ENCODE measurements around the gene SAMD4B. TPM values are rescaled to one million over a fixed set of nuclear protein-coding genes. Genes with fewer than 3 reads are reported as not detected.

The SAMD4B gene
- total and polyA plus RNA-seq, 9 of the 15 experiments (the other 6 are each of a cell fraction or from before 2014, with no cell fraction given) = 3.4 to 90.5 (median 38.0) TPM

- peaks cover 100% of the 10 kb centered on the region for H3K36me3 ChIP-seq (ENCODE audit: control insufficient read depth, insufficient read depth, low read length)
- intact Hi-C loops (cut with micrococcal nuclease) (no loop called here), in situ Hi-C loops (cut with MboI) (no loop called here)
- H3K9ac ChIP-seq (ENCODE audit: insufficient read depth in 1 of 2, low read depth in 2 of 2, low read length in 2 of 2) = no peak overlapping the region
- no peaks in the 10 kb centered on the region for H3K9me3 ChIP-seq (replicated peaks; ENCODE audit: control insufficient read depth, insufficient read depth, low read depth, low read length)
- TF ChIP-seq ELK1 (CRISPR knock-in tag; IDR thresholded peaks at IDR 0.05) (no peak), ZNF23 (CRISPR knock-in tag; IDR thresholded peaks at IDR 0.05) (no peak), ZBTB8A (IDR thresholded peaks at IDR 0.05; ENCODE audit: partially characterized antibody) (no peak), NRF1 (conservative IDR thresholded peaks at IDR 0.05 in 1 of 2, IDR thresholded peaks at IDR 0.05 in 1 of 2) (no peak), GABPA (tag; conservative IDR thresholded peaks at IDR 0.05; ENCODE audit: low read depth) (no peak), RBM22 (IDR thresholded peaks at IDR 0.05; ENCODE audit: low read depth, low read length, poor library complexity, severe bottlenecking) (no peak), HDAC6 (IDR thresholded peaks at IDR 0.05; ENCODE audit: low read depth, low read length) (no peak), PHB (CRISPR knock-in tag; IDR thresholded peaks at IDR 0.05) (no peak), KDM4B (IDR thresholded peaks at IDR 0.05; ENCODE audit: borderline replicate concordance in 2 of 2, low read depth in 1 of 2) (no peak), ZNF830 (CRISPR knock-in tag; IDR thresholded peaks at IDR 0.05) (no peak), SIN3A (IDR thresholded peaks at IDR 0.05; ENCODE audit: borderline replicate concordance in 2 of 2, control insufficient read depth in 1 of 2, low read depth in 2 of 2, low read length in 2 of 2) (no peak), ZNF232 (CRISPR knock-in tag; IDR thresholded peaks at IDR 0.05) (no peak), CREBBP (IDR thresholded peaks at IDR 0.05; ENCODE audit: low read depth, low read length) (no peak)
- no peak overlapping the region for H3K27ac ChIP-seq (ENCODE audit: extremely low read depth, low read depth, low read length)
- 0 out of 3 replicates have a peak, but pooled peaks cover 3% of the 10 kb centered on the region for H3K79me2 ChIP-seq (ENCODE audit: control insufficient read depth, insufficient read depth, low read length)
- DNase-seq (ENCODE audit: extremely low read depth in 1 of 4, low spot score in 3 of 4) (no peak), FAIRE-seq (no peak), ATAC-seq (no peak)
- BruUV-seq (replicated peaks) = no TSS peak
- peaks cover 17 to 22% of the 10 kb centered on the region in 2 experiments for H3K4me1 ChIP-seq (replicated peaks in 1 of 2; ENCODE audit: control insufficient read depth in 2 of 2, insufficient read depth in 2 of 2, low read length in 2 of 2)
- ChIA-PET POLR2A (interaction anchor here (0.7 to 2.5 kb wide), 2 partner anchors 11 to 541 kb away, joined by 4 to 15 read pairs; partner anchors contain the start of genes MED29 and PAF1), CTCF (ENCODE audit: low intra/inter-chr PET ratio) (no interaction called here)
- H3K4me3 ChIP-seq = no peak overlapping the region
- no peak overlapping the region for H2AFZ ChIP-seq (ENCODE audit: low read depth, low read length)
- peaks cover 24% of the 10 kb centered on the region for H4K20me1 ChIP-seq (replicated peaks; ENCODE audit: control insufficient read depth, insufficient read depth, low read length)
- 90% methylated on average over 12 of the region's 14 CpGs for WGBS (ENCODE audit: insufficient coverage, low coverage, missing lambda C conversion rate)
- peaks cover 13% of the 10 kb centered on the region for H3K9me1 ChIP-seq (ENCODE audit: control insufficient read depth, insufficient read depth, low read length)
- H3K27me3 ChIP-seq (ENCODE audit: control insufficient read depth in 2 of 2, insufficient read depth in 2 of 2, low read length in 2 of 2) = no peaks in the 10 kb centered on the region
- no peak overlapping the region for H3K4me2 ChIP-seq (ENCODE audit: insufficient read depth, low read length)
Measured at GRCh38 chr19:39379865-39380396, 37.7 kb downstream of the SAMD4B start.

Measured in K562 (cell line).